ENCODE measurements around the gene KAT2B.

DNA sequence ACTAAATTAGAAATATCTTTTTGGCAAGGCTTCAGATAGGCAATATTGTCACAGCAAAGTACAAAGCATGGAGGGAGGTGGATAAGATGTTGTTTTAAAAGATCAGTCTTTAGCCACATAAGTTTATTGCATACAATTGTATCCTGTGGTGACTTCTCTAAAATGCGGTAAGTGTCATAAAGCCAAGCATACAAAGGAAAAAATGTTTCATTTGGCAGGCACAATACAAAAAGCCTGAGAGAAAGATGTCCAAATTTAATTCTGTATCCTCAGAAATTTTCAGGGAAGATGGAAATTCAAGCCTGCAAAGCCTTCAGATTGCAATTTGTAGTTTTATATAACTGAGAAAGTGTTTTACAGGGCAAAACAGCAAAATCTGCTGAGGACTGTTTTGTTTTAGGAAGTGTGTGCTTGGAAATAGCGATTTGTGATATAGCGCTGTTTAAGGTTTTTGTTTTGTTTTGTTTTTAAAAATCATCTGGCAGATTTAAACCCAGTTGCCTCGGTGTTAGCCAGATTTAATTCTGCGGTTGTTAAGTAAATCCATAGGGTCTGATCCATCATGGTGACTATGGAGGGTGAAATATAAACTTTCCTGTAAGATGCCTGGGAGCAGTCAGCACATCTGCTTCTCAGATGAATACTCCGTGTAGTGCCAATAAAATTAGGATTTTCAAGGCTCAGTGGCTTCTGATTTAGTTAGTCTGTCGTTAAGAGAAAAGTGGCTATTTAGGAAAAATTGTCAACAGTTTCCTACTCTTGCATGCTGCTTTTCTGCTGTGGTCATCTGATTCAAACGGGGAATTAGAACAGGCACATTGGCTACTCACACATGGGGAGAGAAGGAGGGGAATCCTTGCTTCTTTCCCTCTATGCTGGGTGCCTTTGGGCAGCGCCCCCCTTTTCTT, 8.0 kb downstream of the KAT2B start:
- TF ChIP-seq, protein P1, sequence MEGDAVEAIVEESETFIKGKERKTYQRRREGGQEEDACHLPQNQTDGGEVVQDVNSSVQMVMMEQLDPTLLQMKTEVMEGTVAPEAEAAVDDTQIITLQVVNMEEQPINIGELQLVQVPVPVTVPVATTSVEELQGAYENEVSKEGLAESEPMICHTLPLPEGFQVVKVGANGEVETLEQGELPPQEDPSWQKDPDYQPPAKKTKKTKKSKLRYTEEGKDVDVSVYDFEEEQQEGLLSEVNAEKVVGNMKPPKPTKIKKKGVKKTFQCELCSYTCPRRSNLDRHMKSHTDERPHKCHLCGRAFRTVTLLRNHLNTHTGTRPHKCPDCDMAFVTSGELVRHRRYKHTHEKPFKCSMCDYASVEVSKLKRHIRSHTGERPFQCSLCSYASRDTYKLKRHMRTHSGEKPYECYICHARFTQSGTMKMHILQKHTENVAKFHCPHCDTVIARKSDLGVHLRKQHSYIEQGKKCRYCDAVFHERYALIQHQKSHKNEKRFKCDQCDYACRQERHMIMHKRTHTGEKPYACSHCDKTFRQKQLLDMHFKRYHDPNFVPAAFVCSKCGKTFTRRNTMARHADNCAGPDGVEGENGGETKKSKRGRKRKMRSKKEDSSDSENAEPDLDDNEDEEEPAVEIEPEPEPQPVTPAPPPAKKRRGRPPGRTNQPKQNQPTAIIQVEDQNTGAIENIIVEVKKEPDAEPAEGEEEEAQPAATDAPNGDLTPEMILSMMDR (IDR thresholded peaks at IDR 0.05): no peak
- no peak for TF ChIP-seq POLR2A (IDR thresholded peaks at IDR 0.05)
